Upper lobe of left lung (tissue), 6 donors: Measurements from ENCODE around the gene DCLK1. TPM values are rescaled to one million over a fixed set of nuclear protein-coding genes. Genes with fewer than 3 reads are reported as not detected.

Source experiments
- ATAC-seq, 2 donors: fragments of 200-7000 bp; cut with Tn5 transposase; one replicate each; pipeline ENCODE4 v1.9.1; 2022; ENCODE audit warnings: mild to moderate bottlenecking in 2 of 2, moderate library complexity in 2 of 2; ENCODE audit not compliant: low FRiP score in 2 of 2
- DNase-seq, 2 donors: peaks; one replicate each; pipeline ENCODE4 v3.0.0-alpha.2; 2019 to 2020
- H3K27ac ChIP-seq, 4 donors: fragments of 200-600 bp; sonication (generic); one replicate each; pipeline ENCODE4 v1.5.1; 2016 to 2019
- H3K27me3 ChIP-seq, 4 donors: fragments of 200-600 bp; sonication (generic); one replicate each; pipeline ENCODE4 v1.5.1; 2017 to 2019
- H3K36me3 ChIP-seq, 4 donors: fragments of 200-600 bp; sonication (generic); one replicate each; pipeline ENCODE4 v1.5.1; 2016 to 2019
- H3K4me1 ChIP-seq, 4 donors: fragments of 200-600 bp; sonication (generic); one replicate each; pipeline ENCODE4 v1.5.1; 2018 to 2019
- H3K4me3 ChIP-seq, 4 donors: fragments of 200-600 bp; sonication (generic); one replicate each; pipeline ENCODE4 v1.5.1; 2017 to 2019; ENCODE audit warnings: mild to moderate bottlenecking in 2 of 4, moderate library complexity in 1 of 4
- H3K9me3 ChIP-seq, 4 donors: fragments of 200-600 bp; sonication (generic); one replicate each; pipeline ENCODE4 v1.5.1; 2018 to 2019
- EP300 ChIP-seq, 4 donors: sonication (generic); formaldehyde crosslinking; IDR thresholded peaks; one replicate each; pipeline ENCODE4 v1.5.1; 2017; ENCODE audit warnings: antibody characterized with exemption in 4 of 4, control low read depth in 2 of 4
- POLR2A ChIP-seq, 4 donors: fragments of 450-650 bp; IDR thresholded peaks; one replicate each; pipeline ENCODE4 v1.5.1; 2016 to 2017; ENCODE audit warnings: antibody characterized with exemption in 4 of 4, mild to moderate bottlenecking in 2 of 4
- POLR2AphosphoS5 ChIP-seq, 2 donors: sonication (generic); formaldehyde crosslinking; IDR thresholded peaks; one replicate each; pipeline ENCODE4 v1.5.1; 2017; ENCODE audit warnings: antibody characterized with exemption in 2 of 2
- WGBS, 2 donors: methylation state at CpG; one replicate each; pipeline ENCODE4 v1.1.5; 2017 to 2018; 5-methylcytosine and 5-hydroxymethylcytosine counted together
- total RNA-seq, 6 donors: library from RNA; depleted of rRNA in 4 of 6; stranded (reverse); fragments of >200 nt in 4 of 6; gene quantifications; one replicate each; pipeline versions ENCODE4 v1.1.0 to v1.2.1, GENCODE V29; 2016 to 2021
- TF ChIP-seq, protein P1 (sequence below), 6 experiments: fragments of 450-650 bp in 4 of 6; fragments of 200-600 bp in 2 of 6; sonication (generic) in 2 of 6; IDR thresholded peaks; one replicate each; pipeline ENCODE4 v1.5.1; 2016 to 2019; ENCODE audit warnings: antibody characterized with exemption in 6 of 6
- donor health status: DM: no; HTN: no; CAD: no; lungs with moderate emphysema.
- donor health status: DM: no; HTN: yes; CAD: no; lungs with severe emphysema.

Gene DCLK1
- total RNA-seq, 6 donors from 2014 or later = 2.1 to 14.7 (median 3.9) TPM

DNA sequence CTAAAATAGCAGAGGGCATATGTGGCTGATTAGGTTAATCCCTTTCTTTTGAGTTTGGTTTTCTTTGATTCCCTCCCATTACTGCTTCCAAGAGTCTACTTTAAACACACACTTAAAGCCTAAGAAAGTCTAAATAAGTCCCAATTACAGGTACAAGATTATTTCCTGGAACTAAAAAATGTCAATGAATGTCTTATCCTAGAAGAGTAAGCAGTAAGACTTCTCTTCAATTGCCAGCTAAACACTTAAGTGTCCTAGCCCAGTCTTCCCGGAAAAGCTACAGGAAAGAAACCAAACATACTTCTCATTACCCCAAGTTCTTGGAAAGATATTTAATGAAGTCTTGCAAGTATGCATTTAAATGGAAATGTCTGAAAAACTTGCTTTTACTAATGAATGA, 233.1 kb downstream of the DCLK1 start:
- DNase-seq = no peak
- Histone ChIP-seq H3K27ac (no peak overlapping the region), H3K4me1 (no peaks in the 10 kb centered on the region), H3K27me3 (no peaks in the 10 kb centered on the region), H3K4me3 (no peak overlapping the region), H3K9me3 (no peaks in the 10 kb centered on the region), H3K36me3 (no peaks in the 10 kb centered on the region)
- no peak for TF ChIP-seq POLR2A (IDR thresholded peaks at IDR 0.05)
- peak in 1 of 4 donors; percentile 49 for TF ChIP-seq EP300 (IDR thresholded peaks at IDR 0.05)
- no peak for ATAC-seq
- WGBS, 2 donors = 68 to 72% methylated on average over 1 of the region's 1 CpG

DNA sequence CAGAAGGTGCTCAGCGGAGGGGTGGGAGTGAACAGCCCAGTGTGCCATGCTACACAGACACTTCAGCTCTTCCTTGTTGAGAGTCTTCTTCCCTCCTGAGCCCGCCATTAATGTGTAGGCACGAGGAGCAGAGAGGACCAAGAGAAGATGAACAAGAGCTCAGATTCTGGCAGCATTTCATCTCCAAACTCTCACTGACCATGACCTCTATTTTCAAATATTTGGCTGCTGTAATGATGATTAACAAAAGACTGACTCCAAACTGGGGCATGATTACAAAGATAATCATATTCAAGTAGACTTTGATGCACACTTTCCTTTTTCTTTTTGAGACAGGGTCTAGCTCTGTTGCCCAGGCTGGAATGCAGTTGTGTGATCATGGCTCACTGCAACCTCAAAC, 236.5 kb downstream of the DCLK1 start:
- TF ChIP-seq, protein P1, sequence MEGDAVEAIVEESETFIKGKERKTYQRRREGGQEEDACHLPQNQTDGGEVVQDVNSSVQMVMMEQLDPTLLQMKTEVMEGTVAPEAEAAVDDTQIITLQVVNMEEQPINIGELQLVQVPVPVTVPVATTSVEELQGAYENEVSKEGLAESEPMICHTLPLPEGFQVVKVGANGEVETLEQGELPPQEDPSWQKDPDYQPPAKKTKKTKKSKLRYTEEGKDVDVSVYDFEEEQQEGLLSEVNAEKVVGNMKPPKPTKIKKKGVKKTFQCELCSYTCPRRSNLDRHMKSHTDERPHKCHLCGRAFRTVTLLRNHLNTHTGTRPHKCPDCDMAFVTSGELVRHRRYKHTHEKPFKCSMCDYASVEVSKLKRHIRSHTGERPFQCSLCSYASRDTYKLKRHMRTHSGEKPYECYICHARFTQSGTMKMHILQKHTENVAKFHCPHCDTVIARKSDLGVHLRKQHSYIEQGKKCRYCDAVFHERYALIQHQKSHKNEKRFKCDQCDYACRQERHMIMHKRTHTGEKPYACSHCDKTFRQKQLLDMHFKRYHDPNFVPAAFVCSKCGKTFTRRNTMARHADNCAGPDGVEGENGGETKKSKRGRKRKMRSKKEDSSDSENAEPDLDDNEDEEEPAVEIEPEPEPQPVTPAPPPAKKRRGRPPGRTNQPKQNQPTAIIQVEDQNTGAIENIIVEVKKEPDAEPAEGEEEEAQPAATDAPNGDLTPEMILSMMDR (IDR thresholded peaks at IDR 0.05) = no peak
- TF ChIP-seq POLR2A (IDR thresholded peaks at IDR 0.05) (no peak), EP300 (IDR thresholded peaks at IDR 0.05) (no peak), POLR2AphosphoS5 (IDR thresholded peaks at IDR 0.05) (no peak)
- 83 to 89% methylated on average over 3 of the region's 3 CpGs for WGBS, 2 donors
- DNase-seq = no peak
- peak in 1 of 2 donors; percentile 12 for ATAC-seq
- Histone ChIP-seq H3K4me3 (no peak overlapping the region), H3K4me1 (no peaks in the 10 kb centered on the region), H3K27ac (no peak overlapping the region), H3K27me3 (no peaks in the 10 kb centered on the region), H3K36me3 (no peaks in the 10 kb centered on the region), H3K9me3 (no peaks in the 10 kb centered on the region)

DNA sequence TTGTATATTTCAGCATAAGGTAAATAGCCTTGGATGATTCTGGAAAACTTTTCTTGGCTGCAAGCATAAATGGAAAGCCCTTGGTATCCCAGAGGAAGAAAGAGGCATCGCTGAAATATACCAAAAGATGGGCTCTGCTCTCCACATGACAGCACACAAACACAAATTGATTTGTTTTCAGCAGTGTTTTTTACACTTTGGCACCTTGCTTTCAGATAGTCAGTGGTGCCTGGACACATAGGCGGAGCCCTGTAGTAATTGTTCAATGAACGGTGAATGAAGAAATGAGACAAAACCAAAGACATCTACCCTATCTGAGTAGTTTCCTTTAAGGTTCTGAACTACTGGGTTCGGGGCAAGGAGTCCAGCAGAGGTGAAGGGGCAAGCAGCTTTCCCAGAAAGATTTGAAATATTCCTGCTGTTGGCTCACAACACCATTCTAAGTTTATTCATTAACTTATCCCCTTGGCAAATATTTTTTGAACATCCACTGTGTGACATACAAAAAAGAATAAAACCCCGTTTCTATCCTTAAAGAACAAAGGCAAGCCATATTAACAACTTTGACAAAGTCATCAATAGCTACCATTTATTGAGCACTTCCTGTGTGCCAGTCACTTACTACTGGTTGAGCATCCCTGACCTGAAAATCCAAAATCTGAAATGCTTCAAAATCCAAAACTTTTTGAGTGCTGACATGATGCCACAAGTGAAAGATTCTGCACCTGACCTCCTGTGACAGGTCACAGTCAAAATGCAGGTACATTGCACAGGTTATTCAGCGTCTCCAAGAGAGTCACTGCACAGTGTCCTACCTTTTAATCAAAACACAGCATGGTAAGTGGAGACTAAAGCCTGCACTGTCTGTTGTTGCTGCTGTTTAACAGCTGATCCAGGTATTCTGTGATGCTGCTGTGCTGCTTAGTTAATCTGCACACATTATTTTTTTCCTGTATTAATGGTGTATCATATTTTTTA, 238.1 kb downstream of the DCLK1 start:
- Histone ChIP-seq H3K27ac (no peak overlapping the region), H3K9me3 (no peaks in the 10 kb centered on the region), H3K36me3 (no peaks in the 10 kb centered on the region), H3K27me3 (no peaks in the 10 kb centered on the region), H3K4me3 (no peak overlapping the region), H3K4me1 (no peaks in the 10 kb centered on the region)
- TF ChIP-seq EP300 (IDR thresholded peaks at IDR 0.05) (no peak), POLR2AphosphoS5 (IDR thresholded peaks at IDR 0.05) (no peak), POLR2A (IDR thresholded peaks at IDR 0.05) (no peak)
- TF ChIP-seq, protein P1 (IDR thresholded peaks at IDR 0.05) = no peak
- ATAC-seq (no peak), DNase-seq (no peak)
- 74 to 82% methylated on average over 6 of the region's 6 CpGs for whole genome bisulfite sequencing, 2 donors

DNA sequence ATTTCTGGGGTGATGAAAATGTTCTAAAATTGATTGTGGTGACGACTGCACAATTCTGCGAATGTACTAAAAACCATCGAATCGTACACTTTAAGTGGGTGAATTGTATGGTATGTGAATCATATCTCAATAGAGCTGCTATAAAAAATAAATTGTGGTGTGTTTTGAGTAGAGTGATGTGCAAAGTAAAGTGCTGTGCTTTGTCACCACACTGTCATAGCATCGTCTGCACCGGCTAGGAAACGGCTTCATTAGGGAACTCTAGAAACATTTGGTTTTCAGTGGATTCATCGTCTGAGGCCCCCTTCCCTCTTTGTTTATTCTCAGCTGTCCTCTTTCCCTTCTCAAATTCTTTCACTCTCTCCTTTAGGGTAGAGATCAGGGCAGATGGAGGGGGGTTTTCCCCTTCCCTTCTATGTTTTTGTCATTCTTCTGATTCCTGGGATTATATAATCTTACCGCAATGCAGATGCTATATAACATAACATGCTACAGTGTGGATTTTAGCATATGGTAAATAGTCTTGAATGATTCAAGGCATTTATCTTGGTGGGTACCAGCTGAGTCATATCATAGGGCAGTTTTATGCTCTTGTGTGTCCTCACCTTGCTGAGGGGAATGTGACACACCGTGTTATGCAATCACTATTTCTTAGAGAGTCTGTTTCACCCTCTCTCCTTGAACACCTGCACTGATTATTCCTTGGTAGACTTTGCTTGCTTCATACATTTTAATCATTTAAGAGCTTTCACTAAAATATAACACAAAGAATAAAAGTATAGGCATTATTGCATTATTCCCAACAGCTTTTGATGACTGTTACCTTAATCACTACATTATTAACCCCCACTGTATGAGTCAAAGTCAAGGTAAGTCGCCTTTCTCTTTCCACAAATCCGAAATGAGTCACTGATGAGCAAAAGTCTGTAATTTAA, 239.4 kb downstream of the DCLK1 start:
- TF ChIP-seq POLR2A (IDR thresholded peaks at IDR 0.05) = no peak
- TF ChIP-seq, protein P1 (IDR thresholded peaks at IDR 0.05) = no peak
- no peak for TF ChIP-seq EP300 (IDR thresholded peaks at IDR 0.05)
- no peak for TF ChIP-seq POLR2AphosphoS5 (IDR thresholded peaks at IDR 0.05)
- Histone ChIP-seq H3K9me3 (no peaks in the 10 kb centered on the region), H3K27me3 (no peaks in the 10 kb centered on the region), H3K4me3 (no peak overlapping the region), H3K36me3 (no peaks in the 10 kb centered on the region), H3K27ac (no peak overlapping the region), H3K4me1 (no peaks in the 10 kb centered on the region)
- ATAC-seq (no peak), DNase-seq (no peak)
- 70% methylated on average over 12 of the region's 12 CpGs for WGBS, 2 donors

DNA sequence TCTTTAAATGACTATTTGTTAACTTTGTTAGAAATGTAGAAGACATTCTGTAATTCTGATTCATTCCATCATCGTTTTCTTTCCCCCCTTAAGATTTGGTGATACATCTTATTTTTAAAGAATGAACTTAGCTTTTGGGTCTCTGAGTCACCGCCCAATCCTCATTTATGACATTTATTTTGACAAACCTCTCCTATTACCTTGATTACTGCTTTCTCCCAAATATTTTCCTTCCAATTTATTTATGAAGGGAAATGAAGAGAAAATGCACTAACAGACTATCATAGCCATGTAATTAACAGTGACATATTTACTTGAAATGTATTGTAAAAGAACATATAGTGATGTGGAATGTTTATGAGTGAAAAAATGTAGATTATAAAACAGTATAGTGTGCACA, 241.6 kb downstream of the DCLK1 start:
- H3K4me3 ChIP-seq = no peak overlapping the region
- no peak for DNase-seq
- TF ChIP-seq POLR2AphosphoS5 (IDR thresholded peaks at IDR 0.05) = no peak
- TF ChIP-seq EP300 (IDR thresholded peaks at IDR 0.05) = no peak
- TF ChIP-seq, protein P1 (IDR thresholded peaks at IDR 0.05) = no peak
- TF ChIP-seq POLR2A (IDR thresholded peaks at IDR 0.05) = no peak
- no peaks in the 10 kb centered on the region for H3K4me1 ChIP-seq
- no peak overlapping the region for H3K27ac ChIP-seq
- no peaks in the 10 kb centered on the region for H3K9me3 ChIP-seq
- WGBS, 2 donors = 90 to 97% methylated on average over 2 of the region's 2 CpGs
- no peaks in the 10 kb centered on the region for H3K36me3 ChIP-seq
- no peak for ATAC-seq
- no peaks in the 10 kb centered on the region for H3K27me3 ChIP-seq
